ENCODE results near the gene FOXJ2.
"Not testable (repeated sequence)": the region's sequence is repeated elsewhere in the genome, so short reads cannot be mapped to it uniquely, and the experiment has no call there.

FOXJ2 gene

DNA sequence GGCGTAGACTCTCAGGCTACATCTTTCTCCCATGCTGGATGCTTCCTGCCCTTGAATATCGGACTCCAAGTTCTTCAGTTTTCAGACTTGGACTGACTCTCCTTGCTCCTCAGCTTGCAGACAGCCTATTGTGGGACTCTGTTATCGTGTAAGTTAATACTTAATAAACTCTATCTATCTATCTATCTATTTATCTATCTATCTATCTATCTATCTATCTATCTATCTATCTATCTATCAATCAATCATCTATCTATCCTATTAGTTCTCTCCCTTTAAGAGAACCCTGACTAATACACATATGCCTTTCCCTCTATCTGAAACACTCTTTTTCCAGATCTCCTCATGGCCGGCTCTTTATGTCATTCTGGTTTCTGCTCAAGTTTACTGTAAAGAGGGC lies 27.6 kb upstream of the FOXJ2 start:
- not testable (repeated sequence) for H3K4me3 ChIP-seq (ENCODE audit: low read depth in 1 of 2, low read length in 2 of 2); H3K4me1 ChIP-seq (ENCODE audit: insufficient read depth, low read length); H3K9me3 ChIP-seq (ENCODE audit: low read length); H3K27ac ChIP-seq (ENCODE audit: low read depth, low read length); H3K9ac ChIP-seq (ENCODE audit: low read length); H3K27me3 ChIP-seq (ENCODE audit: control insufficient read depth in 1 of 2, insufficient read depth in 2 of 2, low read length in 2 of 2); H3K36me3 ChIP-seq (ENCODE audit: insufficient read depth, low read length)

DNA sequence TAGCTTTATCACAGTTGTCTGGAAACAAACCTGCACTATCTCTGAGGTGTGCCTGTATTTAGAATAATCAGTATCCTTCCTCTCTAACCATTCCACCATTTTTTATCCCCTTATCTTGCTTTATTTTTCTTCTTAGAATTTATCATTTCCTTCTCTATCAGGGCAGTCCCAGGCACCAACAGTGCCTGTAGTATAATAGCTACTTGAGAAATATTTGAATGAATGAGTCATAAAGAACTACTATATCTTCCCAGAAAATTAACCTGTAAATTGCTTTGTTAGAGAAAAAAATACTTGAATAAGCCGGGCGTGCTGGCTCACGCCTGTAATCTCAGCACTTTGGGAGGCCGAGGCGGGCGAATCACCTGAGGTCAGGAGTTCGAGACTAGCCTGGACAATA lies 21.2 kb upstream of the FOXJ2 start:
- Histone ChIP-seq H3K9me3 (ENCODE audit: low read length) (no peaks in the 10 kb centered on the region), H3K27ac (ENCODE audit: low read depth, low read length) (no peak overlapping the region), H3K9ac (ENCODE audit: low read length) (no peak overlapping the region), H3K4me1 (ENCODE audit: insufficient read depth, low read length) (no peaks in the 10 kb centered on the region), H3K4me3 (ENCODE audit: low read depth in 1 of 2, low read length in 2 of 2) (no peak overlapping the region), H3K36me3 (ENCODE audit: insufficient read depth, low read length) (no peaks in the 10 kb centered on the region), H3K27me3 (ENCODE audit: control insufficient read depth in 1 of 2, insufficient read depth in 2 of 2, low read length in 2 of 2) (no peaks in the 10 kb centered on the region)

DNA sequence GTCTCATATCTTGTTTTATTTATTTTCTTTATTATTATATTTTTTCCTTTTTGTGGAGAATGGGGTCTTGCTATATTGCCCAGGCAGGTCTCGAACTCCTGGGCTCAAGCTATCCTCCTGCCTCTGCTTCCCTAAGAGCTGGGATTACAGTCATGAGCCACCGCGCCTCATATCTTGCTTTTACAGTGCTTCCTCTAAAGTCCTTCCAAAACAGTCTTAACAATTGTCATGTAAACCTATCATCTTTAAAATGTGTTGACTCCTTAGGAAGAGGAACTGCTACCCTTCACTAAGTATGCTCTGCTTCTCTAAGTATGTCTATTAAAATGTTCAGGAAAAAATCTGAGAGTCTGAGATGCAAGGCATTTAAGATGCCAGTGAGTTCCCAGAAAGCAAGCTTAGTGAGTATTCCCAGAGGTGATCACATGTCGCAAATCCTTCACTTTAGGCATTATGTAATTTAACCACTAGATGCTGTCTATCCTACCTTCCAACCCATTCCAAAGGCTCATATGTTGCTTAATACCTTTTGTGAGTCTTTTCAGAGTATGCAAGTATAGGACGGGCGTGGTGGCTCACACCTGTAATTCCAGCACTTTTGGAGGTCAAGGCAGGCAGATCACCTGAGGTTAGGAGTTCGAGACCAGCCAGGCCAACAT lies 19.7 kb upstream of the FOXJ2 start:
- Histone ChIP-seq H3K27me3 (ENCODE audit: control insufficient read depth in 1 of 2, insufficient read depth in 2 of 2, low read length in 2 of 2) (peaks cover 0 to 11% of the 10 kb centered on the region in 2 donors), H3K36me3 (ENCODE audit: insufficient read depth, low read length) (no peaks in the 10 kb centered on the region), H3K4me1 (ENCODE audit: insufficient read depth, low read length) (no peaks in the 10 kb centered on the region), H3K9me3 (ENCODE audit: low read length) (no peaks in the 10 kb centered on the region), H3K4me3 (ENCODE audit: low read depth in 1 of 2, low read length in 2 of 2) (no peak overlapping the region), H3K27ac (ENCODE audit: low read depth, low read length) (no peak overlapping the region), H3K9ac (ENCODE audit: low read length) (no peak overlapping the region)

DNA sequence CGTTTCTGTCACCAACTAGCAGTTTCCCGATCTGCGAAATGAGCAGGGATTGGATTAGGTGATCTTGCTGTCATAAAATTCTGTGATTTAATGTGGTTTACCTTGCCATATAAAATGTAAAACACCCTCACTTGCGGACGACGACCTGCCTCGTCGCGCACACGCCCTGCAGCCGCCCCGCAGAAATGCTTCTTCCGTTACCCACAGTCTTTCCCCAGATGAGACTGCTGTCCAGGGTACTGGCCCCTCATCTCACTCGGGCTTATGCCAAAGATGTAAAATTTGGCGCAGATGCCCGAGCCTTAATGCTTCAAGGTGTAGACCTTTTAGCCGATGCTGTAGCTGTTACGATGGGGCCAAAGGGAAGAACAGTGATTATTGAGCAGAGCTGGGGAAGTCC lies 17.7 kb upstream of the FOXJ2 start:
- Histone ChIP-seq H3K4me1 (ENCODE audit: insufficient read depth, low read length) (peaks cover 8% of the 10 kb centered on the region), H3K27ac (ENCODE audit: low read depth, low read length) (no peak overlapping the region), H3K4me3 (ENCODE audit: low read depth in 1 of 2, low read length in 2 of 2) (no peak overlapping the region), H3K9ac (ENCODE audit: low read length) (no peak overlapping the region), H3K27me3 (ENCODE audit: control insufficient read depth in 1 of 2, insufficient read depth in 2 of 2, low read length in 2 of 2) (peaks cover 0 to 26% of the 10 kb centered on the region in 2 donors), H3K36me3 (ENCODE audit: insufficient read depth, low read length) (no peaks in the 10 kb centered on the region), H3K9me3 (ENCODE audit: low read length) (no peaks in the 10 kb centered on the region)

DNA sequence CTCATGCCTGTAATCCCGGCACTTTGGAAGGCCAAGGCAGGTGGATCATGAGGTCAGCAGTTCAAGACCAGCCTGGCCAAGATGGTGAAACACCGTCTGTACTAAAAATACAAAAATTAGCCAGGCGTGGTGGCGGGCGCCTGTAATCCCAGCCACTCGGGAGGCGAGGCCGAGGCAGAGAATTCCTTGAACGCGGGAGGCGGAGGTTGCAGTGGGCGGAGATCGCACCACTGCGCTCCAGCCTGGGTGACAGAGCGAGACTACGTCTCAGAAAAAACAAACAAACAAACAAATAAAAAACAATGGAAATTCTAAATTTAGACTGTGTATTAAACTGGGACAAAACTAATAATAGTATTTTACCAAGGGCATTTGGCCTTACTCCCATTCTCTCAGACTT lies 14.3 kb upstream of the FOXJ2 start:
- peaks cover 0 to 26% of the 10 kb centered on the region in 2 donors for H3K27me3 ChIP-seq (ENCODE audit: control insufficient read depth in 1 of 2, insufficient read depth in 2 of 2, low read length in 2 of 2)
- not testable (repeated sequence) for H3K4me3 ChIP-seq (ENCODE audit: low read depth in 1 of 2, low read length in 2 of 2)

DNA sequence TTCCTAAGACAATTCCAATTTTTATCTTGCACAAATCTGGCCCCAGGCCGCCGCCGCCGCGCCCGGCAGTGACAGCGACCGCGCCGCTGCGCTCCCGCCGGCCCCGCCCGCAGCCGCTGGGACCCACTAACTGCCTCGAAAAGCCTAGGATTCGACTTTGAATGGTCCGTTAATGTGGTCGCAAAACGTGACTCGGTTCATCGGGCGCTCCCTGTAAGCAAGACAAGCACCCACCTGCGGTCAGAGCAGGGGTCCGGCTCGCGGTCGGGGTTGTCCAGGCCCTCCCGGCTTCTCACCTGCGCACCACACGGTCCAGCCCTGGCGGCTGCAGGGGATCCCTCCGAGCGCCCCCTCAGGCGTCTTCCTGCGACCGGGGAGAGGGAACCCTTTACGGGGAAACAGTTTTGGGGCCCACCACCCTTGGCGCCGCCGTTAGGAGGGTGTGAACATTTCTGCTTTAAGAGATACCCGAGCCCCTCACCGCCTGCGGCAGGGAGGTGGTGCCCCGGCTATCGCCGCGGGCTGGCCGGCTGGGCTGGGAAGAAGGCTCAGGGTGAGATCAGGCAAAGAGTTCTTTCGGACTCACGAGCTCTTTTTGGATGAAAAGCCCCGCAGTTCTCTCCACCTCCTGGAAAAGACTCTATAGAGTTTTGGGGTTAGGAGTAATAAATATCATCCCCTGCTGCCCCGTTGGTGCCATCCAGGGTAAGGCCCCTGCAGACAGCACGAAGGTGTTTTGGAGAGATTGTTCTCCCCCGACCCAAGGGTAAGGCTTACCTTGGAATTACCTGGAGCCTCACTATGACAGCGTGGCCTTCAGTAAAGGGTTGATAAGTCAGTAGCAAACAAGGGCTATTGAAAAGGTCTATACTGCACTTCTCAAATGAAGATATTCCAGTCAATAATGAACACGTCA lies 13.6 kb upstream of the FOXJ2 start:
- peaks cover 0 to 26% of the 10 kb centered on the region in 2 donors for H3K27me3 ChIP-seq (ENCODE audit: control insufficient read depth in 1 of 2, insufficient read depth in 2 of 2, low read length in 2 of 2)
- no peaks in the 10 kb centered on the region for H3K36me3 ChIP-seq (ENCODE audit: insufficient read depth, low read length)
- no peak overlapping the region for H3K27ac ChIP-seq (ENCODE audit: low read depth, low read length)
- no peak overlapping the region for H3K4me3 ChIP-seq (ENCODE audit: low read depth in 1 of 2, low read length in 2 of 2)
- H3K4me1 ChIP-seq (ENCODE audit: insufficient read depth, low read length): peaks cover 8% of the 10 kb centered on the region
- H3K9ac ChIP-seq (ENCODE audit: low read length): no peak overlapping the region
- no peaks in the 10 kb centered on the region for H3K9me3 ChIP-seq (ENCODE audit: low read length)

More for the DNA sequence above, 14.3 kb upstream of the FOXJ2 start:
- H3K9ac ChIP-seq (ENCODE audit: low read length); H3K4me1 ChIP-seq (ENCODE audit: insufficient read depth, low read length); H3K27ac ChIP-seq (ENCODE audit: low read depth, low read length); H3K9me3 ChIP-seq (ENCODE audit: low read length); H3K36me3 ChIP-seq (ENCODE audit: insufficient read depth, low read length): not testable (repeated sequence)

DNA sequence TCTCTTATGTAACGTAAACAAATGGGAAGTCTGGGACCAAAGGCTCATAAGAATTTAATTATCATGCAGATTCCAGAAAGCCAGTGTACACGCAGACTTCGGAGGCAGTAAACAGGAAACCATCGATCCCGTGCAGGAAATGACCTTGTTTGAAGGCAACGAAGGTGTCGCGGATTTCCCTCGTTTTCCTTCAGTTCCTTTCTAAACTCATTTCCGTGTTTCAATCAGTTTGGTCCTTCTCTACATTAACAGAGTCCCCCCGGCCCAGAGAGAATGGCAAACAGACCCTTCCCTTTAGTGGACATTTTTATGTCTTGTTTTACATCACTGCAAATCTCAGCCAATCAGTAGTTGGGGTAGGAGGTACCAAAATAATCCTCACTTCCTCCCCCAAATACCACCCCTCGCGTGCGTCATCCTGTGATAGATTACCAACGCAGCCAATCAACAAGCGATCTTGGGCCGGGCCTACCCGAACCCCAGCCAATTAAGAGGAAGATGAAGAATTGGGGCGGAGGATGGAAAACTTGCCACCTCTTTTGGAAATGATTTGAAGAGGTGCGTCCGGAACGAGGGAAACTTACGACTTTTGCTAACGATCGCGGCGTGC lies 6.1 kb upstream of the FOXJ2 start:
- no peaks in the 10 kb centered on the region for H3K9me3 ChIP-seq (ENCODE audit: low read length)
- H3K4me3 ChIP-seq (ENCODE audit: low read depth in 1 of 2, low read length in 2 of 2): peak overlapping the region; percentile 49 to 80
- H3K27ac ChIP-seq (ENCODE audit: low read depth, low read length): peak overlapping the region; percentile 95
- peak overlapping the region; percentile 94 for H3K9ac ChIP-seq (ENCODE audit: low read length)
- no peaks in the 10 kb centered on the region for H3K27me3 ChIP-seq (ENCODE audit: control insufficient read depth in 1 of 2, insufficient read depth in 2 of 2, low read length in 2 of 2)
- no peaks in the 10 kb centered on the region for H3K36me3 ChIP-seq (ENCODE audit: insufficient read depth, low read length)
- no peaks in the 10 kb centered on the region for H3K4me1 ChIP-seq (ENCODE audit: insufficient read depth, low read length)

DNA sequence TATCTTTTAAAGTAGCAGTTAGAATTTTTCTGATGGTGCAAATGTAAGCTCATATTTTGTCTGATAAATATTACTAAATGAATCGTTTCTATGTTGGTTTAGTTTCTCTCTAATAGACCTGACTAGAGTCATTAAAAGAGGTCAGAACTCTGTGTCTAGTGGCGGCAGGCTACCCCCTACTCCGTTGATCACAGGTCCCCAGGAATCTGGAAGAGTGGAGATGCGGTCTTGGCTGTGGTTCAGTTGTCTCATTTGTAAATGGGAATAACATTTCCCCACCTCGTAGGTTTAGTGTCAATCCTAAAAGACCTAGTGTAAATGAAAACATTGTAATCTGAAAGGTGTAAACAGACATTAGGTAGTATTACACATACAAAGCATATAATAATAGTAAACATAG lies 4.7 kb upstream of the FOXJ2 start:
- H3K9me3 ChIP-seq (ENCODE audit: low read length): no peaks in the 10 kb centered on the region
- no peak overlapping the region for H3K9ac ChIP-seq (ENCODE audit: low read length)
- no peaks in the 10 kb centered on the region for H3K27me3 ChIP-seq (ENCODE audit: control insufficient read depth in 1 of 2, insufficient read depth in 2 of 2, low read length in 2 of 2)
- no peaks in the 10 kb centered on the region for H3K36me3 ChIP-seq (ENCODE audit: insufficient read depth, low read length)
- no peak overlapping the region for H3K27ac ChIP-seq (ENCODE audit: low read depth, low read length)
- H3K4me3 ChIP-seq (ENCODE audit: low read depth in 1 of 2, low read length in 2 of 2): no peak overlapping the region
- no peaks in the 10 kb centered on the region for H3K4me1 ChIP-seq (ENCODE audit: insufficient read depth, low read length)

DNA sequence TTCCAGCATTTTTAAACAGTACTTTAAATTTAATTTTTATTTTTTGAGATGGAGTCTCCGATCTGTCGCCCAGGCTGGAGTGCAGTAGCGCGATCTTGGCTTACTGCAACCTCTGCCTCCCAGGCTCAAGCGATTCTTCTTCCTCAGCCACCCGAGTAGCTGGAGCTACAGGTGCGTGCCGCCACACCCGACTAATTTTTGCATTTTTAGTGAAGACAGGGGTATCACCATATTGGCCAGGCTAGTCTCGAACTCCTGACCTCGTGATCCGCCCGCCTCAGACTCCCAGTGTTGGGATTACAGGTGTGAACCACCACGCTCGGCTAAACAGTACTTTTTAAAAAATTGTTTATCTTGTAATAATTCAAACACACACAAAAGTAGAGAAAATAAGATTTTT lies 4.2 kb upstream of the FOXJ2 start:
- H3K9ac ChIP-seq (ENCODE audit: low read length): no peak overlapping the region
- H3K27ac ChIP-seq (ENCODE audit: low read depth, low read length): no peak overlapping the region
- H3K36me3 ChIP-seq (ENCODE audit: insufficient read depth, low read length): no peaks in the 10 kb centered on the region
- H3K9me3 ChIP-seq (ENCODE audit: low read length): no peaks in the 10 kb centered on the region
- no peak overlapping the region for H3K4me3 ChIP-seq (ENCODE audit: low read depth in 1 of 2, low read length in 2 of 2)
- no peaks in the 10 kb centered on the region for H3K27me3 ChIP-seq (ENCODE audit: control insufficient read depth in 1 of 2, insufficient read depth in 2 of 2, low read length in 2 of 2)
- H3K4me1 ChIP-seq (ENCODE audit: insufficient read depth, low read length): no peaks in the 10 kb centered on the region

DNA sequence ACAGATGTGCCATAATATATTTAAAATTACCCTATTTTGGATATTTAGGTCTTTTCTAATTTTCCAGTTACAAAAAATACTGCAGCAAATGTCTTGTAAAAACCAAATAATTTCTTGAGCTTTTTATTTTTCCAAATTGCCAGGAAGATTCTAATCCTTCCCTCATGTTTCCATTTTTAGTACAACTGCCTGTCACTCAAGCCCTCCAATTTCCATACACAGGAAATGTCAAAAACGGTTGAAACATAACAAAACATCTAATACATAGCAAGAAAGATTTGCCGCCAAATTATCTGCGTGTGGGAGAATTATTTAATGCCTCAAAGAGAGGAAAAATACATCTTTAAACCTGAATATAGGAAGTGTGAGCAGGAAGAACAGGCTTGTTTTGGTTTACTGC lies 2.3 kb upstream of the FOXJ2 start:
- H3K9ac ChIP-seq (ENCODE audit: low read length): no peak overlapping the region
- no peaks in the 10 kb centered on the region for H3K36me3 ChIP-seq (ENCODE audit: insufficient read depth, low read length)
- H3K27ac ChIP-seq (ENCODE audit: low read depth, low read length): no peak overlapping the region
- H3K27me3 ChIP-seq (ENCODE audit: control insufficient read depth in 1 of 2, insufficient read depth in 2 of 2, low read length in 2 of 2): no peaks in the 10 kb centered on the region
- no peaks in the 10 kb centered on the region for H3K9me3 ChIP-seq (ENCODE audit: low read length)
- no peak overlapping the region for H3K4me3 ChIP-seq (ENCODE audit: low read depth in 1 of 2, low read length in 2 of 2)
- peaks cover 17% of the 10 kb centered on the region for H3K4me1 ChIP-seq (ENCODE audit: insufficient read depth, low read length)

DNA sequence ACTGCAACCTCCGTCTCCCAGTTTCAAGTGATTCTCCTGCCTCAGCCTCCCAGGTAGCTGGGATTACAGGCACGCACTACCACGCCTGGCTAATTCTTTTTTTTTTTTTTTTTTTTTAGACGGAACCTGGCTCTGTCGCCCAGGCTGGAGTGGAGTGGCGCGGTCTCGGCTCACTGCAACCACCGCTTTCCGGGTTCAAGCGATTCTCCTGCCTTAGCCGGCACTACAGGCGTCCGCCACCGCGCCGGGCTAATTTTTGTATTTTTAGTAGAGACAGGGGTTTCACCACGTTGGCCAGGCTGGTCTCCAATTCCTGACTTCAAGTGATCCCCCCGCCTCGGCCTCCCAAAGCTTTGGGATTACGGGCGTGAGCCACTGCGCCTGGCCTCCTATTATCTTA lies 1.5 kb upstream of the FOXJ2 start:
- H3K4me1 ChIP-seq (ENCODE audit: insufficient read depth, low read length): peaks cover 25% of the 10 kb centered on the region
- not testable (repeated sequence) for H3K36me3 ChIP-seq (ENCODE audit: insufficient read depth, low read length); H3K9me3 ChIP-seq (ENCODE audit: low read length); H3K27ac ChIP-seq (ENCODE audit: low read depth, low read length); H3K9ac ChIP-seq (ENCODE audit: low read length); H3K27me3 ChIP-seq (ENCODE audit: control insufficient read depth in 1 of 2, insufficient read depth in 2 of 2, low read length in 2 of 2); H3K4me3 ChIP-seq (ENCODE audit: low read depth in 1 of 2, low read length in 2 of 2)

Measured in muscle layer of colon (tissue), 2 donors.